HepG2 (cell line): Measurements from ENCODE around the gene DENND4B. TPM values are rescaled to one million over a fixed set of nuclear protein-coding genes. Genes with fewer than 3 reads are reported as not detected.

Source experiments
- HMGXB3 ChIP-seq: sonication (generic); formaldehyde crosslinking; IDR thresholded peaks from 2 replicates; pipeline ENCODE4 v1.4.0; 2020; ENCODE audit warnings: missing genetic modification reagents, borderline replicate concordance
- POGK ChIP-seq: sonication (generic); formaldehyde crosslinking; conservative IDR thresholded peaks from 2 replicates; pipeline ENCODE4 v1.8.0; 2022; ENCODE audit warnings: mild to moderate bottlenecking, moderate library complexity, missing genetic modification reagents
- REPIN1 ChIP-seq: sonication (generic); formaldehyde crosslinking; IDR thresholded peaks from 2 replicates; pipeline ENCODE4 v1.8.0; 2022; ENCODE audit warnings: missing genetic modification reagents, low read depth, mild to moderate bottlenecking, borderline replicate concordance
- TEAD3 ChIP-seq: optimal IDR thresholded peaks from 2 replicates; pipeline ENCODE3; 2016; ENCODE audit warnings: borderline replicate concordance
- TEF ChIP-seq: sonication (generic); formaldehyde crosslinking; IDR thresholded peaks from 2 replicates; pipeline ENCODE4 v1.5.0; 2020; ENCODE audit warnings: missing genetic modification reagents
- ZMYM2 ChIP-seq: sonication (generic); formaldehyde crosslinking; IDR thresholded peaks from 2 replicates; pipeline ENCODE4 v1.8.0; 2022; ENCODE audit warnings: mild to moderate bottlenecking, missing genetic modification reagents
- ZNF225 ChIP-seq: sonication (generic); formaldehyde crosslinking; IDR thresholded peaks from 2 replicates; pipeline ENCODE4 v1.4.0; 2020; ENCODE audit warnings: mild to moderate bottlenecking, missing genetic modification reagents
- ZNF275 ChIP-seq: sonication (generic); formaldehyde crosslinking; IDR thresholded peaks from 2 replicates; pipeline ENCODE4 v1.8.0; 2022; ENCODE audit warnings: missing genetic modification reagents, mild to moderate bottlenecking, inconsistent platforms, borderline replicate concordance
- ZNF362 ChIP-seq: sonication (generic); formaldehyde crosslinking; IDR thresholded peaks from 2 replicates; pipeline ENCODE4 v1.4.0; 2020; ENCODE audit warnings: missing genetic modification reagents, mild to moderate bottlenecking, borderline replicate concordance
- ZNF563 ChIP-seq: sonication (generic); formaldehyde crosslinking; IDR thresholded peaks from 2 replicates; pipeline ENCODE4 v1.8.0; 2022; ENCODE audit warnings: mild to moderate bottlenecking, moderate library complexity, missing genetic modification reagents
- ZNF672 ChIP-seq: sonication (generic); formaldehyde crosslinking; IDR thresholded peaks from 2 replicates; pipeline ENCODE4 v1.8.1; 2022; ENCODE audit warnings: missing genetic modification reagents
- polyA plus RNA-seq, 8 experiments: library from polyadenylated mRNA; depleted of rRNA in 3 of 8; stranded (reverse) in 7 of 8; unstranded in 1 of 8; fragments of >200 nt; fragmentation: Illumina TruSeq in 4 of 8; extraction: Trizol in 4 of 8; gene quantifications; 2 replicates each; pipeline versions ENCODE4 v1.2.1 to v1.2.3, GENCODE V29; 2011 to 2016; ENCODE audit warnings: low read depth in 4 of 8, missing spikeins in 1 of 8, mixed read lengths in 1 of 8; ENCODE audit not compliant: insufficient read depth in 1 of 8
- total RNA-seq, 5 experiments: library from RNA; depleted of rRNA; stranded (reverse); fragments of >200 nt; fragmentation: Illumina TruSeq; extraction: Trizol; gene quantifications; 2 replicates each; pipeline ENCODE4 v1.2.3, GENCODE V29; 2016; ENCODE audit warnings: low read depth in 1 of 5
- TF ChIP-seq, protein P1 (sequence below): sonication (generic); formaldehyde crosslinking; IDR thresholded peaks from 2 replicates; pipeline ENCODE4 v1.5.1; 2020; ENCODE audit warnings: missing genetic modification reagents, mild to moderate bottlenecking, borderline replicate concordance
- TF ChIP-seq, protein P2 (sequence below): sonication (generic); formaldehyde crosslinking; IDR thresholded peaks from 2 replicates; pipeline ENCODE4 v1.5.0; 2020; ENCODE audit warnings: mild to moderate bottlenecking, missing genetic modification reagents

Gene DENND4B
- total and polyA plus RNA-seq, 2 of the 13 experiments (the other 11 are each of a cell fraction or from before 2014, with no cell fraction given): 15.1 to 20.3 TPM

DNA sequence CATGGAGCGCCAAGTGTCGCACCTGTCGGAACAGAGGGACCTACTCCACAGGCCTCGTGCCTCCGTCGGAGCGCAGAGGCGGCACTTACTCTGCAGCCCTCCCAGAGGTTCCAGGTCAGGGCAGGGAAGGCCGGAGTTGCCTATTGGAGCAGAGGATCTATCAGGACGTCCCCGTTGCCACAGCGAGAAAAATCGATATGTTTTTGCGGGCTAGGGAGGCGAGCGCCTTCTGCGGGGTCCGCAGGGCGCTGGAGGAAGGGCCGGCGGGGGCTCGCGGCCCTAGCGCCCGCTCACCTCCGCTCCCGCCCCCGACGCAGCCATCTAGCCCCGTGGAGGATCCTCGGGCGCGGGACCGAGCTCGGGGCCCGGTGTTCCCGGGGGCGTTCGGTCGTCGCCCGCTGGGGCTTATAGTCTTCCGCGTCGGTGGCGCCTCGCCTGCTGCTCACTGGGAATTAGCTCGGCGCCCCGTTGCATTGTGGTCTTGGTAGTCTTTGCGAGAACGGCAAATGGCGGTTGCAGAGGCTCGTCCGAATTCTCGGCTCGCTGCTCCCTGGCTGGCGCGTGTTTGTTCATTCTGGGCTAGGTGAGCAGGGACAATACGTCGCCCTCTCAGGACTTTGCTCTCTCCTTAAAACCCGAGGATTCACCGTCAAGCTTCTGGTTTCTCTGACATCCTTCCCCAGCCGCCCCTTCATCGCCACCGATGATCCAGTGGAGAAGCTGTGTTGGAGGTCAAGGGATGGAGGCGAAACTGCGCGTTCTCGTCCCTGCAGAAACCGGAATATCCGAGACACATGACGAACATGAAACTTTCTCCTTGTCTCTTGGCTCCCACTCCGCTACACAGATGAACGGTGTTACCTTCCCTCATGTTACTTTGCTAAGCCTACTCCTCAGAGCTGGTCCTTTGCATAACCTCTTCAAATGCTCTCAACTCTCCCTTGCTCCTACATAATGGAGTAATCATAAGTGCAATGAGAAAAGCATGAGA is 31.0 kb upstream of the DENND4B start, which contains the start of gene JTB (continued):
- TF ChIP-seq TEF (CRISPR knock-in tag) (no peak), ZNF672 (CRISPR knock-in tag) (no peak), ZMYM2 (peak; percentile 65; the same call in 1 of the 2 replicates), ZNF225 (CRISPR knock-in tag) (peak; percentile 53; the same call in 1 of the 2 replicates), REPIN1 (CRISPR knock-in tag) (peak; percentile 76), POGK (CRISPR knock-in tag) (peak; percentile 87), ZNF563 (CRISPR knock-in tag) (peak; percentile 91), TEAD3 (CRISPR knock-in tag) (no peak), ZNF275 (CRISPR knock-in tag) (peak; percentile 43; the same call in 1 of the 2 replicates), HMGXB3 (peak; percentile 98), ZNF362 (CRISPR knock-in tag) (0 out of 2 replicates have a peak, but pooled peaks have one; percentile 12)
- TF ChIP-seq, protein P1, sequence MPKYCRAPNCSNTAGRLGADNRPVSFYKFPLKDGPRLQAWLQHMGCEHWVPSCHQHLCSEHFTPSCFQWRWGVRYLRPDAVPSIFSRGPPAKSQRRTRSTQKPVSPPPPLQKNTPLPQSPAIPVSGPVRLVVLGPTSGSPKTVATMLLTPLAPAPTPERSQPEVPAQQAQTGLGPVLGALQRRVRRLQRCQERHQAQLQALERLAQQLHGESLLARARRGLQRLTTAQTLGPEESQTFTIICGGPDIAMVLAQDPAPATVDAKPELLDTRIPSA: peak; percentile 69; the same call in 1 of the 2 replicates
- TF ChIP-seq, protein P2, sequence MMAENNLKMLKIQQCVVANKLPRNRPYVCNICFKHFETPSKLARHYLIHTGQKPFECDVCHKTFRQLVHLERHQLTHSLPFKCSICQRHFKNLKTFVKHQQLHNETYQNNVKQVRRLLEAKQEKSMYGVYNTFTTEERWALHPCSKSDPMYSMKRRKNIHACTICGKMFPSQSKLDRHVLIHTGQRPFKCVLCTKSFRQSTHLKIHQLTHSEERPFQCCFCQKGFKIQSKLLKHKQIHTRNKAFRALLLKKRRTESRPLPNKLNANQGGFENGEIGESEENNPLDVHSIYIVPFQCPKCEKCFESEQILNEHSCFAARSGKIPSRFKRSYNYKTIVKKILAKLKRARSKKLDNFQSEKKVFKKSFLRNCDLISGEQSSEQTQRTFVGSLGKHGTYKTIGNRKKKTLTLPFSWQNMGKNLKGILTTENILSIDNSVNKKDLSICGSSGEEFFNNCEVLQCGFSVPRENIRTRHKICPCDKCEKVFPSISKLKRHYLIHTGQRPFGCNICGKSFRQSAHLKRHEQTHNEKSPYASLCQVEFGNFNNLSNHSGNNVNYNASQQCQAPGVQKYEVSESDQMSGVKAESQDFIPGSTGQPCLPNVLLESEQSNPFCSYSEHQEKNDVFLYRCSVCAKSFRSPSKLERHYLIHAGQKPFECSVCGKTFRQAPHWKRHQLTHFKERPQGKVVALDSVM (CRISPR knock-in tag): peak; percentile 67
